Renal cortical epithelial cell (primary cell): ENCODE data around the gene TNNC1. TPM values are rescaled to one million over a fixed set of nuclear protein-coding genes. Genes with fewer than 3 reads are reported as not detected.

Experiments used
- DNase-seq: peaks from one replicate; pipeline ENCODE4 v3.0.0-alpha.2; 2011; ENCODE audit warnings: low read depth
- total RNA-seq: library from RNA; depleted of rRNA; stranded (reverse); fragments of >200 nt; gene quantifications from 2 replicates; pipeline ENCODE4 v1.2.3, GENCODE V29; 2014

Gene TNNC1
- total RNA-seq, 1 donor from 2014 or later, result 0.30 TPM

DNA sequence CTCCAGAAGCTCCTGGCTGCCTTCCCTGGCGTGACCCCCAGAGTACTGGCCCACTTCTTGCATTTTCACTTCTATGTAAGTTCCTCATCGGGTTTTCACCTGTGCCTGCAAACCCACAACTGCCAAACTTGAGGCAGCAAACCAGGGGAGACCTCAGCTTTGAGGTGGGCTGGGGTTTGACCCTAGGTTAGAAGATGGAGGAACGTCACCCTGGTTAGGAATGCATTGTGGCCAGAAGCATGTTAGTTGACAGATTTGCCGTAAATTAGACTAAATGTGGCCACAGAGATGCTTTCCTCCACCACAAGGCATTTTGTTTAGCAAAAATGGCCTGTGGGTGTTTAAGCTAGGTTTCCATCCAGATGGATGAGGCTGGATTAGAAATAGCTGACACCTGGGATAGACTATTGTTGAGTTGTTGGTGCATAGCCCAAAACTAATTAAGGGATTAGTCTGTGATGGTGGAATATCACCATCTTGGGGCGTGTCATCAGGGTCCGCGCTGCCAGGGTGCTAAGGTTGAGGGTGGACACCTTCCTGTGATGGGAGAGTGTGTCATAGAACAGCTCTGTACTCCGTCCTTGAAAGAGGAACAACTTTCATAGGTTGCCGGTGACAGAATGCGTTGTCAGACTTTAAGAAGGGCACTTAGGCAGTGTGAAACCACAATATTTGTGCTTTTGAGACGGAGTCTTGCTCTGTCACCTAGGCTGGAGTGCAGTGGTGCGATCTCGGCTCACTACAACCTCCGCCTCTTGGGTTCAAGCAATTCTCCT is 5.1 kb upstream of the TNNC1 start:
- no peak for DNase-seq

- DNase-seq, result no peak
Measured at GRCh38 chr3:52458031-52458760, 4.4 kb upstream of the TNNC1 start.

DNA sequence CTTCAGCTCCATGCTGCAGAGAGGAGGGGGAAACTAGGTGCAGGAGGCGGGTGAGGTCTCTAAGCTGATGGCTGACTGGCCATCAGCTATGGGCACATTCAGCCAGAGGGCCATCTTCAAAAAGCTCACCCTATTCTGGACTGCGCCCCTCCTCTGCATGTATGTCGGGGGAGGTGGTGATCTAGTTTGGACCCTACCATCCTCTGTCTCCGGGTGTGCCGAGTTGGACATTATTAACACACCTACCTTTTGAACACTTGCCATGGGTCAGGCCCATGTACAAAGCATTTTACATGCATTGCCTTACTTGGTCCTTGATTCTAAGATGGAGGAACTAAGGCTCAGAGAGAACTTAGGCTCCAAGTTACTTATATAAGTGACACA is 3.0 kb upstream of the TNNC1 start:
- no peak for DNase-seq

- DNase-seq, result no peak
Measured at GRCh38 chr3:52456169-52456799, 2.4 kb upstream of the TNNC1 start.

DNA sequence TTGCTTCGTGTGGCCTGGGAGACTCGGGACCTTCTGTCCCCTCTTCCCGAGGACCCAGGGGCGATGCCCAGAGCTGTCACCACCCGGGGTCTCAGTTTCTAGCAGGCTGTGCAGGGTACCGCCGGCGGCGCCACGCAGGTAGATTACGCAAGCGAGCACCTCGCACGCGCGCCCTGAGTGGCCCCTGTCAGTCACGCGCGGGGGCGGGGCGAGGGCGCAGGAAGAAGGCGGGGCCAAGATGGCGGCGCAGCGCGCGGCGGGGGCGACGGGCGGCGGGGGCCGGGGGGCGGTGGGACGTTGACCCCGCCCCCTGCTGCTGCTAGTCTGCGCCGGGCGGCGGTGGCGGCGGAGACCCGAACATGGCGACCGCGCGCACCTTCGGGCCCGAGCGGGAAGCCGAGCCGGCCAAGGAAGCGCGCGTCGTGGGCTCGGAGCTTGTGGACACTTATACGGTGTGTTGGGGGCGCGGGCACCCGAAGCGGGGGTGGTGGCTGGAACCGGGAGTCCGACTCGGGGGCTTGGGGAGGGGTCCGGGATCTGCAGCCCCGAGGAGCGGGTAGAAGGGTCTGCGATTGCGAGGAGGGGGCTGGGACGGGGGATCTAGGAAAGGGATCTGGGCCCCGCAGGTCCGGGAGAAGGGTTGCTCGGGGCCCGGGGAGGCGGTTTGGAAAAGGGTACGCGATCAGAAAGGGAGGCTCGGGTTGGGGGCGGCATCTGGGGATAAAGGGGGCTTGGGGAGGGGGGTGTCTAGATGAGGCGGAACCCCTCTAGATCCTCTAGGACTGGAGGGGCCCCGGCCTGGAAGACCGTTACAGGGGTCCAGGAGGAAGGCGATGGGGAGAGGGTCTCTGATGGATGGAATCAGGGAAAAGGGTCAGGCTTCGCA is 1.7 kb upstream of the TNNC1 start, which contains the start of gene NISCH:
Gene NISCH (plus strand): TSS at position 322 of the 886 bp plus-strand sequence. CDS start 38 bp downstream, at position 360.
- DNase-seq, result peak; percentile 29

- no peak for DNase-seq
Measured at GRCh38 chr3:52454938-52455282, 1.1 kb upstream of the TNNC1 start.

DNA sequence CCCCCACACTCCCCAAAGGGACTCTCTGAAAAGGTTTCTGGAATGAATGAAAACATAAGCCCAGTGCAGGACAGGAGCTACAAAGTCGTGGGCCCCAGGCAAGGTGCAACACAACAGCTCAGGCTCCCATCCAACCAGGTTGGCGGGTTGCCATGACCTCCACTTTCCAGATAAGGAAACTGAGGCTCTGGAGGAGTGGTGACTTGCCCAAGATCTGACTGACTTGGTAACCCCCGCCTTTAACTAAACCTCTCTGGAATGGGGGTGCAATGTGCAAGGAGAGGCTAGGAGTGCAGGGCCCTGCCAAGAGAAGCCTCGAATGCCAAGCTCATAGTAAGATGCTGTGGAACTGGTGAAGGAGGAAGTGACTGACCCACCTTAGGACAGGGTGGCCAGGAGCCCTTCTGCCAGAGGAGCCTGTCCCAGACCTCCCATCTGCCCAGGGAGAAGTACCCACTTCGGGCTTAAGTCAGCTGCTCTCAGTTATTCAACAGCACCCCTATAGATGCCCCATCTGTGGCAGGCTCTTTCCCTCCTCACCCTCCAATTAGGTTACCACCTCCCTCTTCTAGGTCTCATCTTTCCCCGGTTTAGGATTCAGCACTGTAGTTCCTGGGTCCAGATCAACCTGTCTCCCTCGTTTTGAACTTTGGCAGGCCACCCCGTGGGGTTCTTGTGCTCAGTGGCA is 553 bp upstream of the TNNC1 start:
- DNase-seq, result no peak

- DNase-seq, result no peak
Measured at GRCh38 chr3:52452570-52453221, 1.1 kb downstream of the TNNC1 start.

DNA sequence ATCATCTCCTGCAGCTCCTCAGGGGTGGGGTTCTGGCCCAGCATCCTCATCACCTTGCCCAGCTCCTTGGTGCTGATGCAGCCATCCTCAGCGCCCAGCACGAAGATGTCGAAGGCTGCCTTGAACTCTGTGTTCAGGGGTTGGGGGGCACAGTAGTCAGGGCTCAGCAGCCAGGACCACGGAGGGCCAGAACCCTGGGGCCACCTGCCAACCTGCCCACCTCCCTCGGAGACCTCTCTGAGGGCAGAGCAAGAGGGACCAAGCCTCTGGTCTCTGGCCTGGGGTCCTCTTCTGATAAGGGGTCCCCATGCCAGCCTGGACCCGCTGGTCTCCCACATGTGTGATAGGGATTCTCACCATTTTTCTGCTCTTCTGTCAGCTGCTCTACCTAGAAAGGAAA is 1.7 kb downstream of the TNNC1 start:
- DNase-seq, result no peak

DNA sequence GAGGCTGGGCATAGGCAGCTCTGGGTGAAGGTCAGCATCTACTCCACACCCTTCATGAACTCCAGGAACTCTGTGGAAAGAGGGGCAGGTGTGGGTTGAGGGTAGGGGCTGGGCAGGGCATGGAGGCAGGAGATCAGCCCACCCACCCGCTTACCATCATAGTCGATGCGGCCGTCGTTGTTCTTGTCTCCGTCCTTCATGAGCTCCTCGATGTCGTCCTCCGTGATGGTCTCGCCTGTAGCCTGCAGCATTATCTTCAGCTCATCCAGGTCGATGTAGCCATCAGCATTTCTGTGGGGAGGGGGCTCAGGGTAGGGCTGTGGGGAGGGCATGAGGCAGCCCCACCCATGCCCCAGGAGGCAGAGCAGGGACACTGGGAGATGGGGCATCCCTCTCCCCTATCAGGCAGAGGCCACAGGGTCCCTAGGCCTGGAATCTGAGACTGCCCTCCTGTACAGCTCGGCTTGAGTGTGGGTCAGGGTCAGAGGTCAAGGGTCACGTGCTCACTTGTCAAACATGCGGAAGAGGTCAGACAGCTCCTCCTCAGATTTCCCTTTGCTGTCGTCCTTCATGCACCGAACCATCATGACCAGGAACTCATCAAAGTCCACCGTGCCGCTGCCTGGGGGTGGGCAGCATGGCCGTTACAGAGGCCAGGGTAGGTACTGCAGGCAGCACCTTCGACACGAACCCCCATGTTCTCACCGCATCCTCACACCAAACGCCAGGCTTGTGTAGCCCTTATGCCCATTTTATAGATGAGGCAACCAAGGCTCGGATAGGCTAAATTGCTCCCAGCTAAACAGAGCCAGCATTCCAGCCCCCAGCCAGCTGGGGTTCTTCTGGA is 2.4 kb downstream of the TNNC1 start:
- no peak for DNase-seq

- DNase-seq, result no peak
Measured at GRCh38 chr3:52450489-52451236, 3.2 kb downstream of the TNNC1 start.

GRCh38 chr3:52447512-52448355 is 6.1 kb downstream of the TNNC1 start:
- DNase-seq, result no peak

GRCh38 chr3:52446631-52447511 is 7.0 kb downstream of the TNNC1 start:
- DNase-seq, result no peak

- DNase-seq, result no peak
Measured at GRCh38 chr3:52446042-52446441, 7.8 kb downstream of the TNNC1 start.

GRCh38 chr3:52444860-52445793 is 8.7 kb downstream of the TNNC1 start, which contains the start of gene SEMA3G:
Gene SEMA3G (minus strand): TSS chr3:52445103. CDS start chr3:52445027, 76 bp downstream.
- peak; percentile 34 for DNase-seq
